22Rv1 (cell line): ENCODE data around the gene RSPH1.

Source experiments
- CTCF ChIP-seq: fragments of 450-650 bp; IDR thresholded peaks from 2 replicates; pipeline ENCODE4 v1.5.1; 2017; ENCODE audit warnings: mild to moderate bottlenecking
- ZFX ChIP-seq: fragments of 450-650 bp; IDR thresholded peaks from 2 replicates; pipeline ENCODE4 v1.6.1; 2017; ENCODE audit warnings: antibody characterized with exemption, borderline replicate concordance

- TF ChIP-seq CTCF, result no peak
- no peak for TF ChIP-seq ZFX
These were observed 21.0 kb downstream of the RSPH1 start for GRCh38 chr21:42475036-42475435.
